ENCODE results near the gene APC2.
"Not testable (repeated sequence)": the region's sequence is repeated elsewhere in the genome, so short reads cannot be mapped to it uniquely, and the experiment has no call there.

Gene APC2

DNA sequence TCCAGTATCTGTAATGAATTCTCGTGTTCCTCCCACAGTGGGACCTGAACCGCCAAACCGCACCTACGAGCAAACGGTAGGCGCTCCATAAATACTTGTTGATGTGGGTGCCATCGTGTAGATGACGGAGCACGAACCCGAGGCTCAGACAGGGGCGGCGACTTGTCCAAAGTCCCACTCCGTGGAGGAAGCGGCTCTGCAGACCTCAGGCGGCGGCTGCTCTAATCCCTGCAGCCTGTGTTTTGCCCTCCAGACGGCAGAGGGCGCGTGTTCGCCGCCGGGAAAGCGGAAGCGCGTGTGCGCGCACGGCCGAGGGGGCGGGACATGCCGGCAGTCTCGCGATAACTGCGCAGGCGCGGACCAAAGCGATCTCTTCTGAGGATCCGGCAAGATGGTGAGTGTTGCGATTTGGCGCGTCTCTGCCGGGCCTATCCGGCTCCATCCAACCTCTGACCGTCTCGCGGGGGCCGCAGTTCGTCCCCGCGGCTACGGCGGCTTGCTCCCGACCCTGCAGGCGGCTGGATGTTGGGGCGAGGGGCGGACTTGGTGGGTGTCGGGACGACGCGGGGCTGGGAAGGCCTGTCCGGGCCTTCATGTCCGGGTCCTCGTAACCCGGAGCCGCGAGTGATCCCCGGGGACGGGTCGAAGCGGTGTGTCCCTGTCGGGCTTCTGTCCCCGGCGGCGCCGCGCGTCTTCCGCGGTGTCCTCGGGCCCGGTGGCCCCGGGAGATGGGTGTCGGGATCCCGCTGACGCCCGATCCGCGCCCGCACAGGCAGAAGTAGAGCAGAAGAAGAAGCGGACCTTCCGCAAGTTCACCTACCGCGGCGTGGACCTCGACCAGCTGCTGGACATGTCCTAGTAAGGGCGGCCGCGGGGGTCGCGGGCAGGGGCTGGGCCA lies 11.6 kb upstream of the APC2 start, which contains the start of gene RPS15:
Gene RPS15, plus strand, starts transcription at position 362 of the 898 bp plus-strand sequence. Its CDS starts 30 bp downstream, at position 392.
- peak; percentile 98 for DNase-seq (ENCODE audit: low read depth)
- peak within 1 kb of the TSS; percentile 60 for H3K4me3 ChIP-seq (ENCODE audit: low read depth, low read length)
- TF ChIP-seq CTCF (IDR thresholded peaks at IDR 0.05; ENCODE audit: insufficient read depth, low read depth, low read length, missing control alignments): peak; percentile 98

GRCh38 chr19:1438933-1439354 lies 11.0 kb upstream of the APC2 start:
- DNase-seq (ENCODE audit: low read depth): no peak
- peak overlapping the region; percentile 60 for H3K4me3 ChIP-seq (ENCODE audit: low read depth, low read length)
- TF ChIP-seq CTCF (IDR thresholded peaks at IDR 0.05; ENCODE audit: insufficient read depth, low read depth, low read length, missing control alignments): no peak

- DNase-seq (ENCODE audit: low read depth): not testable (repeated sequence)
- H3K4me3 ChIP-seq (ENCODE audit: low read depth, low read length): peak overlapping the region; percentile 60
These were observed 10.2 kb upstream of the APC2 start for GRCh38 chr19:1439525-1440417.

DNA sequence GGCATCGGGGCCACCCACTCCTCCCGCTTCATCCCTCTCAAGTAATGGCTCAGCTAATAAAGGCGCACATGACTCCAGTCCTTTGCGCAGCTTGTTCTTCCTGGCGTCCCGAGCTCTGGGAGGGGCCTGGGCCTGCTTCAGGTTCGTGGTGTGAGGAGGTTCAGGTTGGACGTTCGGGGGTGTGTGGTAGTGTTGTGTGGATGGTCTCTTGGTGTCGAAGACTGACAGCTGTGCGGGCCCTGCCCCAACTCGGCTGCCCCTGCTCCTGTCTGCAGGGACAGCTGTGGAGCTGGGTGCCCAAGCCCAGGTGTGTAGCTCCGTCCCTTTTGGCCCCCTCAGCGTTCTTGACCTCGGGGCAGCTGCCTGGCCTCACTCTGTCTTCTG lies 9.5 kb upstream of the APC2 start:
- no peak for DNase-seq (ENCODE audit: low read depth)
- H3K4me3 ChIP-seq (ENCODE audit: low read depth, low read length): no peak overlapping the region
- no peak for TF ChIP-seq CTCF (IDR thresholded peaks at IDR 0.05; ENCODE audit: insufficient read depth, low read depth, low read length, missing control alignments)

DNA sequence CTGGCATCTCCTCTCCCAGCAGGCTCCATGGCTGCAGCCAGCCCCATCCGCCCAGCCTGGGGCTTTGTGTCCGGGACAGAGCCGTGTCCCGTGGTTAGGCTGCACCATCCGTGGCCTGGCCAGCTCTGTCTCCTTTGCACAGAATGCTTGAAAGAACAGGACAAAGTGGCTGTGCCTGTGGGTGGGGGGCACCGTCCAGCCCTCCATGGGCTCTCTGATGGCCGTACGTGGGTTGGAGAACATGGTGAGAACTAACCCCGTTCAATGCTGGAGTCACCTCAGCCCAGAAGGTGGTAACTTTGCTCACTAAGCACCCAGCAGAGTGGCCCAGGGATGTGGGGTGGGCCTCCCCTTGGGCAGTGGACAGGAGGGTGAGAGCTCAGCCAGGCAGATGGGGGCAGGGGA lies 8.9 kb upstream of the APC2 start:
- no peak overlapping the region for H3K4me3 ChIP-seq (ENCODE audit: low read depth, low read length)
- TF ChIP-seq CTCF (IDR thresholded peaks at IDR 0.05; ENCODE audit: insufficient read depth, low read depth, low read length, missing control alignments): no peak
- DNase-seq (ENCODE audit: low read depth): no peak

GRCh38 chr19:1441677-1442438 lies 8.1 kb upstream of the APC2 start:
- no peak for DNase-seq (ENCODE audit: low read depth)
- H3K4me3 ChIP-seq (ENCODE audit: low read depth, low read length): no peak overlapping the region
- TF ChIP-seq CTCF (IDR thresholded peaks at IDR 0.05; ENCODE audit: insufficient read depth, low read depth, low read length, missing control alignments): no peak

All from GM12865 (cell line).